ENCODE data around the gene PPIP5K1.

Gene PPIP5K1

DNA sequence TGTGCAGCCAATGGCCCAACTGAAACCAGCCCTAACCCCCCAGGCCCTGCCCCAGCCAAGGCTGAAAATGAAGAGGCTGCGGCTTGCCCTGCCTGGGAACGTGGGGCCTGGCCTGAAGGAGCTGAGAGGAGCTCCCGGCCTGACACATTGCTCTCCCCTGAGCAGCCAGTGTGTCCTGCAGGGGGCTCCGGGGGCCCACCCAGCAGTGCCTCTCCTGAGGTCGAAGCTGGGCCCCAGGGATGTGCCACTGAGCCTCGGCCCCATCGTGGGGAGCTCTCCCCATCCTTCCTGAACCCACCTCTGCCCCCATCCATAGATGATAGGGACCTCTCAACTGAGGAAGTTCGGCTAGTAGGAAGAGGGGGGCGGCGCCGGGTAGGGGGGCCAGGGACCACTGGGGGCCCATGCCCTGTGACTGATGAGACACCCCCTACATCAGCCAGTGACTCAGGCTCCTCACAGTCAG is 61.4 kb downstream of the PPIP5K1 start:
- Histone ChIP-seq H3K27ac (no peak overlapping the region), H3K4me2 (no peak overlapping the region), H3K4me3 (IDR thresholded peaks at IDR 0.05; ENCODE audit: insufficient read depth, low read depth, low read length) (no peak overlapping the region), H3K9ac (no peak overlapping the region), H4K20me1 (ENCODE audit: insufficient read depth) (no peaks in the 10 kb centered on the region), H3K36me3 (ENCODE audit: insufficient read depth) (no peaks in the 10 kb centered on the region), H3K4me1 (ENCODE audit: low read depth, poor library complexity, severe bottlenecking) (no peaks in the 10 kb centered on the region), H2AFZ (ENCODE audit: low read depth) (no peak overlapping the region), H3K27me3 (ENCODE audit: insufficient read depth, low read depth) (peaks cover 4% of the 10 kb centered on the region; the same call in 1 of the 2 replicates), H3K79me2 (ENCODE audit: insufficient read depth, low read depth) (no peaks in the 10 kb centered on the region)
- no peak for TF ChIP-seq CTCF (conservative IDR thresholded peaks at IDR 0.05; ENCODE audit: low read depth, low read length)

DNA sequence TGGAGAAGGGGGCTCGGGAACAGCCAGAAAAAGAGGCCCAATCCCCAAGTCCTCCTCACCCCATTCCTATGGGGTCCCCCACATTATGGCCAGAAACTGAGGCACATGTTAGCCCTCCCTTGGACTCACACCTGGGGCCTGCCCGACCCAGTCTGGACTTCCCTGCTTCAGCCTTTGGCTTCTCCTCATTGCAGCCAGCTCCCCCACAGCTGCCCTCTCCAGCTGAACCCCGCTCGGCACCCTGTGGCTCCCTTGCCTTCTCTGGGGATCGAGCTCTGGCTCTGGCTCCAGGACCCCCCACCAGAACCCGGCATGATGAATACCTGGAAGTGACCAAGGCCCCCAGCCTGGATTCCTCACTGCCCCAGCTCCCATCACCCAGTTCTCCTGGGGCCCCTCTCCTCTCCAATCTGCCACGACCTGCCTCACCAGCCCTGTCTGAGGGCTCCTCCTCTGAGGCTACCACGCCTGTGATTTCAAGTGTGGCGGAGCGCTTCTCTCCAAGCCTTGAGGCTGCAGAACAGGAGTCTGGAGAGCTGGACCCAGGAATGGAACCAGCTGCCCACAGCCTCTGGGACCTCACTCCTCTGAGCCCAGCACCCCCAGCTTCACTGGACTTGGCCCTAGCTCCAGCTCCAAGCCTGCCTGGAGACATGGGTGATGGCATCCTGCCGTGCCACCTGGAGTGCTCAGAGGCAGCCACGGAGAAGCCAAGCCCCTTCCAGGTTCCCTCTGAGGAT is 62.0 kb downstream of the PPIP5K1 start:
- H3K36me3 ChIP-seq (ENCODE audit: insufficient read depth), result no peaks in the 10 kb centered on the region

DNA sequence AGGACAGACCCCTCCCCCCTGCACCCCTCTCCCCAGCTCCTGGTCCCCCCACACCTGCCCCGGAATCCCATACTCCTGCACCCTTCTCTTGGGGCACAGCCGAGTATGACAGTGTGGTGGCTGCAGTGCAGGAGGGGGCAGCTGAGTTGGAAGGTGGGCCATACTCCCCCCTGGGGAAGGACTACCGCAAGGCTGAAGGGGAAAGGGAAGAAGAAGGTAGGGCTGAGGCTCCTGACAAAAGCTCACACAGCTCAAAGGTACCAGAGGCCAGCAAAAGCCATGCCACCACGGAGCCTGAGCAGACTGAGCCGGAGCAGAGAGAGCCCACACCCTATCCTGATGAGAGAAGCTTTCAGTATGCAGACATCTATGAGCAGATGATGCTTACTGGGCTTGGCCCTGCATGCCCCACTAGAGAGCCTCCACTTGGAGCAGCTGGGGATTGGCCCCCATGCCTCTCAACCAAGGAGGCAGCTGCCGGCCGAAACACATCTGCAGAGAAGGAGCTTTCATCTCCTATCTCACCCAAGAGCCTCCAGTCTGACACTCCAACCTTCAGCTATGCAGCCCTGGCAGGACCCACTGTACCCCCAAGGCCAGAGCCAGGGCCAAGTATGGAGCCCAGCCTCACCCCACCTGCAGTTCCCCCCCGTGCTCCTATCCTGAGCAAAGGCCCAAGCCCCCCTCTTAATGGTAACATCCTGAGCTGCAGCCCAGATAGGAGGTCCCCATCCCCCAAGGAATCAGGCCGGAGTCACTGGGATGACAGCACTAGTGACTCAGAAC is 62.8 kb downstream of the PPIP5K1 start:
- Histone ChIP-seq H3K4me3 (IDR thresholded peaks at IDR 0.05; ENCODE audit: insufficient read depth, low read depth, low read length) (no peak overlapping the region), H3K36me3 (ENCODE audit: insufficient read depth) (no peaks in the 10 kb centered on the region), H4K20me1 (ENCODE audit: insufficient read depth) (no peaks in the 10 kb centered on the region), H3K27me3 (ENCODE audit: insufficient read depth, low read depth) (peaks cover 4% of the 10 kb centered on the region), H3K27ac (no peak overlapping the region), H2AFZ (ENCODE audit: low read depth) (no peak overlapping the region), H3K9ac (no peak overlapping the region), H3K4me1 (ENCODE audit: low read depth, poor library complexity, severe bottlenecking) (no peaks in the 10 kb centered on the region), H3K4me2 (no peak overlapping the region), H3K79me2 (ENCODE audit: insufficient read depth, low read depth) (no peaks in the 10 kb centered on the region)
- TF ChIP-seq CTCF (conservative IDR thresholded peaks at IDR 0.05; ENCODE audit: low read depth, low read length), result no peak

More for the DNA sequence above, 62.0 kb downstream of the PPIP5K1 start:
- Histone ChIP-seq H2AFZ (ENCODE audit: low read depth) (no peak overlapping the region), H3K27me3 (ENCODE audit: insufficient read depth, low read depth) (peaks cover 4% of the 10 kb centered on the region), H3K79me2 (ENCODE audit: insufficient read depth, low read depth) (no peaks in the 10 kb centered on the region), H3K9ac (no peak overlapping the region), H3K4me3 (IDR thresholded peaks at IDR 0.05; ENCODE audit: insufficient read depth, low read depth, low read length) (no peak overlapping the region), H3K4me1 (ENCODE audit: low read depth, poor library complexity, severe bottlenecking) (no peaks in the 10 kb centered on the region), H4K20me1 (ENCODE audit: insufficient read depth) (no peaks in the 10 kb centered on the region), H3K27ac (no peak overlapping the region), H3K4me2 (no peak overlapping the region)
- no peak for TF ChIP-seq CTCF (conservative IDR thresholded peaks at IDR 0.05; ENCODE audit: low read depth, low read length)

DNA sequence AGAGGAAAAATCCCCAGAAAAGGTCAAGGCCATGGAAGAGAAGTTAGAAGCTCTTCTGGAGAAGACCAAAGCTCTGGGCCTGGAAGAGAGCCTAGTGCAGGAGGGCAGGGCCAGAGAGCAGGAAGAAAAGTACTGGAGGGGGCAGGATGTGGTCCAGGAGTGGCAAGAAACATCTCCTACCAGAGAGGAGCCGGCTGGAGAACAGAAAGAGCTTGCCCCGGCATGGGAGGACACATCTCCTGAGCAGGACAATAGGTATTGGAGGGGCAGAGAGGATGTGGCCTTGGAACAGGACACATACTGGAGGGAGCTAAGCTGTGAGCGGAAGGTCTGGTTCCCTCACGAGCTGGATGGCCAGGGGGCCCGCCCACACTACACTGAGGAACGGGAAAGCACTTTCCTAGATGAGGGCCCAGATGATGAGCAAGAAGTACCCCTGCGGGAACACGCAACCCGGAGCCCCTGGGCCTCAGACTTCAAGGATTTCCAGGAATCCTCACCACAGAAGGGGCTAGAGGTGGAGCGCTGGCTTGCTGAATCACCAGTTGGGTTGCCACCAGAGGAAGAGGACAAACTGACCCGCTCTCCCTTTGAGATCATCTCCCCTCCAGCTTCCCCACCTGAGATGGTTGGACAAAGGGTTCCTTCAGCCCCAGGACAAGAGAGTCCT is 63.6 kb downstream of the PPIP5K1 start:
- TF ChIP-seq CTCF (conservative IDR thresholded peaks at IDR 0.05; ENCODE audit: low read depth, low read length), result no peak
- H3K4me3 ChIP-seq (IDR thresholded peaks at IDR 0.05; ENCODE audit: insufficient read depth, low read depth, low read length), result no peak overlapping the region
- no peak overlapping the region for H3K9ac ChIP-seq
- H4K20me1 ChIP-seq (ENCODE audit: insufficient read depth), result no peaks in the 10 kb centered on the region
- peaks cover 4% of the 10 kb centered on the region for H3K27me3 ChIP-seq (ENCODE audit: insufficient read depth, low read depth)
- no peak overlapping the region for H3K27ac ChIP-seq
- no peaks in the 10 kb centered on the region for H3K36me3 ChIP-seq (ENCODE audit: insufficient read depth)
- no peak overlapping the region for H2AFZ ChIP-seq (ENCODE audit: low read depth)
- no peaks in the 10 kb centered on the region for H3K4me1 ChIP-seq (ENCODE audit: low read depth, poor library complexity, severe bottlenecking)
- H3K79me2 ChIP-seq (ENCODE audit: insufficient read depth, low read depth), result no peaks in the 10 kb centered on the region
- no peak overlapping the region for H3K4me2 ChIP-seq
